ENCODE data around the gene UBE3B. TPM values are rescaled to one million over a fixed set of nuclear protein-coding genes. Genes with fewer than 3 reads are reported as not detected.

Gene UBE3B
- total RNA-seq, 4 donors from 2014 or later: 14.7 to 64.2 (median 30.7) TPM

GRCh38 chr12:109557805-109558204, 80.4 kb downstream of the UBE3B start:
- TF ChIP-seq CTCF (IDR thresholded peaks at IDR 0.05) (no peak), POLR2A (IDR thresholded peaks at IDR 0.05) (no peak)
- Histone ChIP-seq H3K9me3 (no peaks in the 10 kb centered on the region), H3K4me1 (no peaks in the 10 kb centered on the region), H3K27ac (no peak overlapping the region), H3K4me3 (no peak overlapping the region), H3K36me3 (no peaks in the 10 kb centered on the region), H3K27me3 (no peaks in the 10 kb centered on the region)
- DNase-seq: no peak
- intact Hi-C loops (cut with DNase I; ENCODE audit: low total_unique reads): no loop called here

GRCh38 chr12:109558374-109559199, 81.2 kb downstream of the UBE3B start:
- Histone ChIP-seq H3K4me3 (no peak overlapping the region), H3K27ac (no peak overlapping the region), H3K9me3 (no peaks in the 10 kb centered on the region), H3K36me3 (no peaks in the 10 kb centered on the region), H3K4me1 (no peaks in the 10 kb centered on the region), H3K27me3 (no peaks in the 10 kb centered on the region)
- no peak for TF ChIP-seq POLR2A (IDR thresholded peaks at IDR 0.05)
- TF ChIP-seq CTCF (IDR thresholded peaks at IDR 0.05): no peak
- intact Hi-C loops (cut with DNase I; ENCODE audit: low total_unique reads): no loop called here
- no peak for DNase-seq

- Histone ChIP-seq H3K4me1 (no peaks in the 10 kb centered on the region), H3K9me3 (no peaks in the 10 kb centered on the region), H3K4me3 (no peak overlapping the region), H3K36me3 (no peaks in the 10 kb centered on the region), H3K27me3 (no peaks in the 10 kb centered on the region), H3K27ac (no peak overlapping the region)
- no peak for TF ChIP-seq POLR2A (IDR thresholded peaks at IDR 0.05)
- no peak for TF ChIP-seq CTCF (IDR thresholded peaks at IDR 0.05)
- DNase-seq: no peak
- intact Hi-C loops (cut with DNase I; ENCODE audit: low total_unique reads): no loop called here
Observed at GRCh38 chr12:109559200-109559505, 81.7 kb downstream of the UBE3B start.

DNA sequence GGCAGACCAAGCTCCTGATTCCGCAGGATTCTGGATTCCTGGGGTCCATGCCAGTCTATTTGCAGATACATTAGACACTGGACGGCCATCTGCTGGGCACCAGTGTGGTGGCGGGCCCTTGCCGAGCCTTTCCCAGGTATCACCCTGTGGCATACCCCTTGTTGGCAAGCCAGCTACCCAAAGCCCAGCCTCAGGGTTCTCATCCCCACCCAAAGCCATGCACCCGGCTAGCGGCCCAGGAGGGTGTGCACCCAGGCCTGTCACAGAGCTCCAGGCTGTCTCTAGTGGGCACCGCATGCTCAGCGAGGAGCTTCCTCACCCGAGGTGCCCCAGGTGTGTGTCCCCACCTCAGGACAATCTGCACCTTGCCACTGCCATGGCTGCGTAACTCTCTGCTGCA, 82.2 kb downstream of the UBE3B start:
- H3K36me3 ChIP-seq: no peaks in the 10 kb centered on the region
- TF ChIP-seq POLR2A (IDR thresholded peaks at IDR 0.05): no peak
- no peak for DNase-seq

DNA sequence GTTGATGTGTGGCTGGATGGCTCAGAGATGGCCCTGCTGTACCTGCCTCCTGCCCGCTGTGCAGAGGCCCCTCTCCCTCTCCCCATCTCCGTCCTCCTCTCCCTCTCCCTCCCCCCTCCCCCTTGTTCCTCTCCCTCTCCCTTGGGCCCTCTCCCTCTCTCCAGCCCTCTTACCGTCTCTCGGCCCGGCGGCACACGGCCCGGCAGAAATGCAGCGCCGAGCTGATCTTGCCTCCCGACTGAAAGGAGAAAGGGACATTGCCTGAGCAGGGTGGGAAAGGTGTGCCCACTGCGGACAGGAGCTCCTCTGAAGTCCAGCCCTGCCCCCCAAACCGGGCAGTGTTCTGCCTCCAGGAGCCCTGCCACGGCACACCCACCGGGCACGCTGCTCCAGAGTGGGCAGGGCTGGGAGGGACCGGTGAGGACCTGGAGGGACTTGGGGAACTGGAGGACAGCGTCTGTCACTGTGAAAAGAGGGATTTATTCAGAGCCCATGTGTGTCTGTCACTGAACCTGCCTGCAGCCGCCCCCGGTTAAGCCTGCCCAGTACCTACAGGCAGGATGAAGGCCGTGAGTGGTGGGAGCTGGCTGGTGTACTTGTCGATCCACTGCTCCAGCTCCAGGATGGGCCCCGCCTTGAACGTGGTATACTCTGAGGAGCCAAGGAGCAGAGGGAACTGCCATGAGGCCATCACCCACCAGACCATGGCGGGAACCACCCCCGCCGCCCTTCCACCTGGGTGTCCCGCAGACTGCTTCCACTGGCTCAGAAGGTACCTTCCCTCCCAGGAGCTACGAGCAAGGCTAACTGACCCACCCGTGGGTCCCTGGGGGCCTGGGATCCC, 83.7 kb downstream of the UBE3B start:
- H3K4me3 ChIP-seq: no peak overlapping the region
- TF ChIP-seq CTCF (IDR thresholded peaks at IDR 0.05): no peak
- TF ChIP-seq POLR2A (IDR thresholded peaks at IDR 0.05): no peak
- no peak for DNase-seq
- H3K27ac ChIP-seq: no peak overlapping the region
- no peaks in the 10 kb centered on the region for H3K27me3 ChIP-seq
- no peaks in the 10 kb centered on the region for H3K36me3 ChIP-seq
- no peaks in the 10 kb centered on the region for H3K4me1 ChIP-seq
- intact Hi-C loops (cut with DNase I; ENCODE audit: low total_unique reads): no loop called here
- no peaks in the 10 kb centered on the region for H3K9me3 ChIP-seq

More for the DNA sequence above, 82.2 kb downstream of the UBE3B start:
- no peaks in the 10 kb centered on the region for H3K9me3 ChIP-seq
- no peak overlapping the region for H3K4me3 ChIP-seq
- no peaks in the 10 kb centered on the region for H3K4me1 ChIP-seq
- no peaks in the 10 kb centered on the region for H3K27me3 ChIP-seq
- intact Hi-C loops (cut with DNase I; ENCODE audit: low total_unique reads): no loop called here
- no peak overlapping the region for H3K27ac ChIP-seq
